ENCODE measurements around the gene DNAJB1. TPM values are rescaled to one million over a fixed set of nuclear protein-coding genes. Genes with fewer than 3 reads are reported as not detected.
A peak's percentile ranks its signal among the peaks of the same experiment; 100 is the strongest.

The DNAJB1 gene
- total RNA-seq, 1 experiment from 2014 or later = 71.6 TPM

GRCh38 chr19:14495672-14496028 lies 22.5 kb downstream of the DNAJB1 start:
- no TSS peak for BruUV-seq (replicated peaks)
- Mint-ChIP-seq H3K9me3 (ENCODE audit: unreplicated experiment) (no peaks in the 10 kb centered on the region), H3K27ac (ENCODE audit: low read depth, unreplicated experiment) (peak overlapping the region; percentile 83), H3K4me1 (ENCODE audit: insufficient read depth, unreplicated experiment) (peaks cover 38% of the 10 kb centered on the region), H3K4me3 (ENCODE audit: unreplicated experiment) (peak overlapping the region; percentile 76), H3K27me3 (ENCODE audit: insufficient read depth, unreplicated experiment) (no peaks in the 10 kb centered on the region), H3K36me3 (ENCODE audit: insufficient read depth, unreplicated experiment) (peaks cover 24% of the 10 kb centered on the region)
- CTCF ChIA-PET = interaction anchor here (0.7 to 6.6 kb wide), 6 partner anchors 8 to 161 kb away, joined by 3 to 50 read pairs (median 4); no protein-coding TSS in a partner anchor
- POLR2A ChIA-PET = interaction anchor here (0.6 to 6.8 kb wide), 12 partner anchors 14 to 114 kb away, joined by 3 to 203 read pairs (median 4); partner anchors contain the start of genes DDX39A and DNAJB1
- no peak for TF ChIP-seq CTCF (IDR thresholded peaks at IDR 0.05; ENCODE audit: unreplicated experiment)
- intact Hi-C loops (cut with micrococcal nuclease) = no loop called here
- no peak for DNase-seq (ENCODE audit: unreplicated experiment)

- BruUV-seq (replicated peaks) = no TSS peak
These were observed 23.1 kb downstream of the DNAJB1 start for GRCh38 chr19:14494910-14495671.

GRCh38 chr19:14494411-14494810 lies 23.8 kb downstream of the DNAJB1 start:
- Mint-ChIP-seq H3K36me3 (ENCODE audit: insufficient read depth, unreplicated experiment) (peaks cover 37% of the 10 kb centered on the region), H3K4me1 (ENCODE audit: insufficient read depth, unreplicated experiment) (peaks cover 38% of the 10 kb centered on the region), H3K4me3 (ENCODE audit: unreplicated experiment) (peak overlapping the region; percentile 76), H3K9me3 (ENCODE audit: unreplicated experiment) (no peaks in the 10 kb centered on the region), H3K27me3 (ENCODE audit: insufficient read depth, unreplicated experiment) (no peaks in the 10 kb centered on the region), H3K27ac (ENCODE audit: low read depth, unreplicated experiment) (peak overlapping the region; percentile 51)
- no peak for TF ChIP-seq CTCF (IDR thresholded peaks at IDR 0.05; ENCODE audit: unreplicated experiment)
- intact Hi-C loops (cut with micrococcal nuclease) = no loop called here
- ChIA-PET POLR2A (interaction anchor here (1.3 to 6.8 kb wide), 5 partner anchors 17 to 62 kb away, joined by 3 to 203 read pairs (median 7); partner anchors contain the start of gene DNAJB1), CTCF (interaction anchor here (0.7 to 6.6 kb wide), 4 partner anchors 7 to 630 kb away, joined by 3 to 50 read pairs (median 4); no protein-coding TSS in a partner anchor)
- DNase-seq (ENCODE audit: unreplicated experiment) = no peak
- TSS peak; percentile 39 for BruUV-seq (replicated peaks)

More at GRCh38 chr19:14494910-14495671, 23.1 kb downstream of the DNAJB1 start:
- DNase-seq (ENCODE audit: unreplicated experiment) = no peak
- Mint-ChIP-seq H3K4me1 (ENCODE audit: insufficient read depth, unreplicated experiment) (peaks cover 38% of the 10 kb centered on the region), H3K9me3 (ENCODE audit: unreplicated experiment) (no peaks in the 10 kb centered on the region), H3K27me3 (ENCODE audit: insufficient read depth, unreplicated experiment) (no peaks in the 10 kb centered on the region), H3K4me3 (ENCODE audit: unreplicated experiment) (peak overlapping the region; percentile 76), H3K36me3 (ENCODE audit: insufficient read depth, unreplicated experiment) (peaks cover 30% of the 10 kb centered on the region), H3K27ac (ENCODE audit: low read depth, unreplicated experiment) (peak overlapping the region; percentile 83)
- ChIA-PET CTCF (interaction anchor here (0.7 to 6.6 kb wide), 6 partner anchors 8 to 629 kb away, joined by 3 to 50 read pairs (median 4); no protein-coding TSS in a partner anchor), POLR2A (interaction anchor here (0.9 to 6.8 kb wide), 10 partner anchors 14 to 76 kb away, joined by 3 to 203 read pairs (median 4); partner anchors contain the start of genes DDX39A and DNAJB1)
- TF ChIP-seq CTCF (IDR thresholded peaks at IDR 0.05; ENCODE audit: unreplicated experiment) = no peak
- intact Hi-C loops (cut with micrococcal nuclease) = no loop called here

- no peak for DNase-seq (ENCODE audit: unreplicated experiment)
- no peak overlapping the region for H3K4me3 Mint-ChIP-seq (ENCODE audit: unreplicated experiment)
- ChIA-PET POLR2A (interaction anchor here (0.9 to 1.8 kb wide), 3 partner anchors 18 to 25 kb away, joined by 3 to 11 read pairs (median 6); partner anchors contain the start of gene DNAJB1), CTCF (interaction anchor here (0.7 to 6.6 kb wide), 3 partner anchors 12 to 23 kb away, joined by 3 to 50 read pairs (median 4); no protein-coding TSS in a partner anchor)
- no TSS peak for BruUV-seq (replicated peaks)
- H3K27me3 Mint-ChIP-seq (ENCODE audit: insufficient read depth, unreplicated experiment) = no peaks in the 10 kb centered on the region
- peak overlapping the region; percentile 66 for H3K27ac Mint-ChIP-seq (ENCODE audit: low read depth, unreplicated experiment)
- intact Hi-C loops (cut with micrococcal nuclease) = no loop called here
- no peaks in the 10 kb centered on the region for H3K9me3 Mint-ChIP-seq (ENCODE audit: unreplicated experiment)
- TF ChIP-seq CTCF (IDR thresholded peaks at IDR 0.05; ENCODE audit: unreplicated experiment) = no peak
- H3K36me3 Mint-ChIP-seq (ENCODE audit: insufficient read depth, unreplicated experiment) = peaks cover 52% of the 10 kb centered on the region
- peaks cover 38% of the 10 kb centered on the region for H3K4me1 Mint-ChIP-seq (ENCODE audit: insufficient read depth, unreplicated experiment)
These were observed 25.4 kb downstream of the DNAJB1 start for GRCh38 chr19:14492756-14493337.
